K562 (cell line): ENCODE data around the gene IGSF9. TPM values are rescaled to one million over a fixed set of nuclear protein-coding genes. Genes with fewer than 3 reads are reported as not detected.

ENCODE experiments used
- EWSR1 ChIP-seq: fragments of 450-650 bp; IDR thresholded peaks from 2 replicates; pipeline ENCODE4 v1.6.1; 2018; ENCODE audit warnings: borderline replicate concordance, mild to moderate bottlenecking, low read depth, moderate library complexity; ENCODE audit not compliant: partially characterized antibody
- EZH2 ChIP-seq: IDR thresholded peaks from 2 replicates; pipeline ENCODE4 v1.6.1; 2012; ENCODE audit warnings: low read depth, mild to moderate bottlenecking, inconsistent platforms, low read length, borderline replicate concordance
- MBD2 ChIP-seq: sonication (generic); IDR thresholded peaks from 2 replicates; pipeline ENCODE4 v1.6.1; 2016; ENCODE audit warnings: low read depth, borderline replicate concordance
- PHTF2 ChIP-seq: fragments of 250-450 bp; sonication (Bioruptor Pico); IDR thresholded peaks from 2 replicates; pipeline ENCODE4 v1.5.0; 2021; ENCODE audit warnings: mild to moderate bottlenecking
- PRDM10 ChIP-seq: fragments of 450-650 bp; IDR thresholded peaks from 2 replicates; pipeline ENCODE4 v1.6.1; 2018; ENCODE audit not compliant: partially characterized antibody
- RBM14 ChIP-seq: fragments of 200-400 bp; formaldehyde crosslinking; IDR thresholded peaks from 2 replicates; pipeline ENCODE4 v1.6.1; 2018; ENCODE audit warnings: low read depth, mild to moderate bottlenecking, low read length, moderate library complexity, borderline replicate concordance; ENCODE audit not compliant: insufficient read depth
- SIRT6 ChIP-seq: IDR thresholded peaks from one replicate; pipeline ENCODE4 v1.6.1; 2012; ENCODE audit warnings: low read depth, mild to moderate bottlenecking, control low read depth, inconsistent platforms, low read length, moderate library complexity
- SMAD4 ChIP-seq: fragments of 250-450 bp; sonication (Bioruptor Pico); conservative IDR thresholded peaks from 2 replicates; pipeline ENCODE4 v1.8.0; 2021; ENCODE audit warnings: inconsistent platforms, mild to moderate bottlenecking, moderate library complexity
- STAG1 ChIP-seq: sonication (generic); formaldehyde crosslinking; IDR thresholded peaks from 2 replicates; pipeline ENCODE4 v1.5.0; 2020; ENCODE audit warnings: missing genetic modification reagents, borderline replicate concordance
- TEAD1 ChIP-seq, 2 experiments: fragments of 450-650 bp in 1 of 2; sonication (generic) in 1 of 2; formaldehyde crosslinking; IDR thresholded peaks; 2 replicates each; pipeline versions ENCODE4 v1.4.0 to v1.8.0; 2020 to 2022; ENCODE audit warnings: mild to moderate bottlenecking in 2 of 2, missing genetic modification reagents in 1 of 2
- ZNF121 ChIP-seq: sonication (generic); formaldehyde crosslinking; conservative IDR thresholded peaks from 2 replicates; pipeline ENCODE4 v1.8.0; 2022; ENCODE audit warnings: missing genetic modification reagents
- ZNF197 ChIP-seq: fragments of 200-800 bp; sonication (Bioruptor generic); IDR thresholded peaks from 2 replicates; pipeline ENCODE4 v1.6.1; 2016; ENCODE audit warnings: low read depth, missing genetic modification characterization, missing compliant biosample characterization
- ZNF274 ChIP-seq: IDR thresholded peaks from 2 replicates; pipeline ENCODE4 v1.6.1; 2011; ENCODE audit warnings: low read depth, mild to moderate bottlenecking, low read length, moderate library complexity, borderline replicate concordance
- ZNF347 ChIP-seq: fragments of 450-650 bp; formaldehyde crosslinking; IDR thresholded peaks from 2 replicates; pipeline ENCODE4 v1.4.0; 2020; ENCODE audit warnings: low read depth, mild to moderate bottlenecking, moderate library complexity
- ZNF398 ChIP-seq: fragments of 250-450 bp; sonication (Bioruptor Pico); IDR thresholded peaks from 2 replicates; pipeline ENCODE4 v1.8.0; 2021; ENCODE audit warnings: moderate library complexity, mild to moderate bottlenecking, inconsistent platforms
- ZNF766 ChIP-seq: fragments of 200-800 bp; sonication (Bioruptor generic); conservative IDR thresholded peaks from 2 replicates; pipeline ENCODE4 v1.6.1; 2016; ENCODE audit warnings: missing genetic modification characterization, missing compliant biosample characterization
- polyA plus RNA-seq, 8 experiments: library from polyadenylated mRNA; depleted of rRNA in 4 of 8; stranded (reverse) in 5 of 8; unstranded in 3 of 8; fragments of >200 nt; fragmentation: Nextera tagmentation in 2 of 8; fragmentation: Illumina TruSeq in 1 of 8; extraction: Ambion mirVana in 2 of 8; extraction: Trizol in 1 of 8; gene quantifications; 2 replicates each; pipeline versions ENCODE4 v1.2.1 to v1.2.3, GENCODE V29; 2011 to 2014; ENCODE audit warnings: inconsistent platforms in 1 of 8, missing spikeins in 1 of 8
- total RNA-seq, 7 experiments: library from RNA; depleted of rRNA in 6 of 7; stranded (reverse); fragments of >200 nt in 6 of 7; fragmentation: Illumina TruSeq in 2 of 7; extraction: Trizol in 2 of 7; gene quantifications; 2 replicates each; pipeline versions ENCODE4 v1.2.1 to v1.2.3, GENCODE V29; 2011 to 2021; ENCODE audit warnings: low replicate concordance in 1 of 7
- TF ChIP-seq, protein P1 (sequence below): sonication (generic); formaldehyde crosslinking; IDR thresholded peaks from 2 replicates; pipeline ENCODE4 v1.8.1; 2023; ENCODE audit warnings: mild to moderate bottlenecking, missing genetic modification reagents, moderate library complexity
- TF ChIP-seq, protein P2 (sequence below): fragments of 450-650 bp; formaldehyde crosslinking; IDR thresholded peaks from 2 replicates; pipeline ENCODE4 v1.4.0; 2020; ENCODE audit warnings: mild to moderate bottlenecking, moderate library complexity

Gene IGSF9
- total and polyA plus RNA-seq, 9 of the 15 experiments (the other 6 are each of a cell fraction or from before 2014, with no cell fraction given) = 0.03 to 0.29 (median 0.07) TPM; not detected in 1

- TF ChIP-seq ZNF398 (CRISPR knock-in tag) = no peak
- no peak for TF ChIP-seq ZNF197 (CRISPR knock-in tag)
- no peak for TF ChIP-seq RBM14
- no peak for TF ChIP-seq ZNF766 (CRISPR knock-in tag)
- no peak for TF ChIP-seq ZNF121
- TF ChIP-seq, protein P1, sequence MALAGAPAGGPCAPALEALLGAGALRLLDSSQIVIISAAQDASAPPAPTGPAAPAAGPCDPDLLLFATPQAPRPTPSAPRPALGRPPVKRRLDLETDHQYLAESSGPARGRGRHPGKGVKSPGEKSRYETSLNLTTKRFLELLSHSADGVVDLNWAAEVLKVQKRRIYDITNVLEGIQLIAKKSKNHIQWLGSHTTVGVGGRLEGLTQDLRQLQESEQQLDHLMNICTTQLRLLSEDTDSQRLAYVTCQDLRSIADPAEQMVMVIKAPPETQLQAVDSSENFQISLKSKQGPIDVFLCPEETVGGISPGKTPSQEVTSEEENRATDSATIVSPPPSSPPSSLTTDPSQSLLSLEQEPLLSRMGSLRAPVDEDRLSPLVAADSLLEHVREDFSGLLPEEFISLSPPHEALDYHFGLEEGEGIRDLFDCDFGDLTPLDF (CRISPR knock-in tag) = no peak
- no peak for TF ChIP-seq SIRT6
- TF ChIP-seq ZNF347 (CRISPR knock-in tag) = no peak
- peak; percentile 98 for TF ChIP-seq PRDM10
- TF ChIP-seq MBD2 = peak; percentile 59; the same call in 1 of the 2 replicates
- TF ChIP-seq, protein P2, sequence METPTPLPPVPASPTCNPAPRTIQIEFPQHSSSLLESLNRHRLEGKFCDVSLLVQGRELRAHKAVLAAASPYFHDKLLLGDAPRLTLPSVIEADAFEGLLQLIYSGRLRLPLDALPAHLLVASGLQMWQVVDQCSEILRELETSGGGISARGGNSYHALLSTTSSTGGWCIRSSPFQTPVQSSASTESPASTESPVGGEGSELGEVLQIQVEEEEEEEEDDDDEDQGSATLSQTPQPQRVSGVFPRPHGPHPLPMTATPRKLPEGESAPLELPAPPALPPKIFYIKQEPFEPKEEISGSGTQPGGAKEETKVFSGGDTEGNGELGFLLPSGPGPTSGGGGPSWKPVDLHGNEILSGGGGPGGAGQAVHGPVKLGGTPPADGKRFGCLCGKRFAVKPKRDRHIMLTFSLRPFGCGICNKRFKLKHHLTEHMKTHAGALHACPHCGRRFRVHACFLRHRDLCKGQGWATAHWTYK = no peak
- TF ChIP-seq STAG1 (CRISPR knock-in tag) = no peak
- TF ChIP-seq TEAD1 (CRISPR knock-in tag; IDR thresholded peaks at IDR 0.05) = 0 out of 4 replicates have a peak, but pooled peaks of 1 of the 2 experiments have one; percentile 1
- peak; percentile 94 for TF ChIP-seq SMAD4 (CRISPR knock-in tag)
- no peak for TF ChIP-seq EZH2
- TF ChIP-seq PHTF2 = no peak
- TF ChIP-seq EWSR1 = no peak
- no peak for TF ChIP-seq ZNF274
Measured at GRCh38 chr1:159924025-159924790, 21.2 kb downstream of the IGSF9 start (continued).
